Globus pallidus (tissue), 1 donor: ENCODE measurements around the gene RPL10A.
"Not testable (repeated sequence)": the region's sequence is repeated elsewhere in the genome, so short reads cannot be mapped to it uniquely, and the experiment has no call there.

Experiments
- DNase-seq: peaks from one replicate; pipeline ENCODE4 v3.0.0-alpha.2; 2015; ENCODE audit warnings: low spot score

The RPL10A gene

DNA sequence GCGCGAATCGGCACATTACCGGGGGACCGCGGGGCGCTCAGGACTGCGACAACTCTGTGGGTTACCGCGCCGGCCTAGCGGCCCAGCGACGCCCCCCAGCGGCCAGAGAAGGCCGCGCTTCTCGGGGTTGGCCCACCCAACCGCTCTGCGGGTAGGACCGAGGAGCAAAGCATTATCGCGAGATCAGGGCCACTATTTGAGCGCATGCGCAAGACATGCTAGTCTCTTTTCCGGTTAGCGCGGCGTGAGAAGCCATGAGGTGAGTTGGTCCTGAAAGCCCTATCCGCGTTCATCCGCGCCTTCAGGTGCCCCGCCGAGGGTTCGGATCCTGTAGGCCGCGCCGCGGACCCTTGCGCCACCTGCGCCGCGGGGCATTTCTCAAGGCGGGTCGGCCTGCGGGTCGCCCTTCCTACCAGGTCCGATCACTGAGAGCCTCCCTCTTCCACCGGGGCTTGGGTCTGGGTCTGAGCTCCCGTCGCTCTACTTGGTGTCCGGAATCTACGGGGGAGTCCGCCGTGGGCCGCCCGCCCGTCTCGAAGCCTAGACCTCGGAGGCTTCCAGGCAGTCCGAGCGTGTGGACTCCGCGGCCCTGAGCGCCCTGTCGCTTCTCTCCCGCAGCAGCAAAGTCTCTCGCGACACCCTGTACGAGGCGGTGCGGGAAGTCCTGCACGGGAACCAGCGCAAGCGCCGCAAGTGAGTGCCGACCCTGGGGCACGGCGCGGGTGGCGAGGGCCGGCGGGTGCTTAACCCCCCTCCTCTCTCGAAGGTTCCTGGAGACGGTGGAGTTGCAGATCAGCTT is at the start of gene RPL10A:
TSS of gene RPL10A (plus strand) at position 221 of the 799 bp plus-strand sequence. CDS start at position 255, 34 bp downstream.
- peak; percentile 96 for DNase-seq

DNA sequence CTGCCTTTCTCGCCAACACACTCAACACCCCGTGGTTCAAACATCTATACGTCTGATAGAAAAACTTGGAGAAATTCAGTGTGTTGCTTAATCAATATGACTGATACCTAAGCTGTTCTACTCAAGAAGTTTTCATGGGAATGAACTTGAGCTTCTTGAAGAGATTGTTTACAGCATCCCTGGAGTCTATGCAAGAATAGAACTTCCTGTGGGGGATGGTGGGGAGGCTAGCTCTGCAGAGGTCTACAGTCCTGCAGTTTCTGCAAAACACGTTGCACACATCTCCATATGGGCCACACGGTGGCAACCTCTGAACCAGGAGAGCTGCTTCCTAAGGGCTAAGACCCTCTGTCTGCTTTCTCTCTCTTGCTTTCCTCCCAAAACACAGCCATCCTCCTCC is 48.8 kb upstream of the RPL10A start:
- no peak for DNase-seq

DNA sequence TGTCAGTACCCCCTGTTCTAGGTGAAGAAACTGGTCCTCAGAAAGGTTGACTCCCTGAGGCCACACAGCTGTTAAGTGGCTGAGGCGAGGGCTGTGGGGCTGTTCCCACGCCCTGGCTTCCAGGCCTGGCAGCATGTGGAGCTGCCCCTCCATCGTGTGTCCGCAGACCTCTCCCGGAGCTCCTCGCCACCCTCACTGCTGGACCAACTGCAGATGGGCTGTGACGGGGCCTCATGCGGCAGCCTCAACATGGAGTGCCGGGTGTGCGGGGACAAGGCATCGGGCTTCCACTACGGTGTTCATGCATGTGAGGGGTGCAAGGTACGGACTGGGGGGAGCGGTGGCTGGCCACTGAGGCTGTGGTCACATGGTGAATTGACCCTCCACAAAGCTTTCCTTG is 48.2 kb upstream of the RPL10A start:
- no peak for DNase-seq

DNA sequence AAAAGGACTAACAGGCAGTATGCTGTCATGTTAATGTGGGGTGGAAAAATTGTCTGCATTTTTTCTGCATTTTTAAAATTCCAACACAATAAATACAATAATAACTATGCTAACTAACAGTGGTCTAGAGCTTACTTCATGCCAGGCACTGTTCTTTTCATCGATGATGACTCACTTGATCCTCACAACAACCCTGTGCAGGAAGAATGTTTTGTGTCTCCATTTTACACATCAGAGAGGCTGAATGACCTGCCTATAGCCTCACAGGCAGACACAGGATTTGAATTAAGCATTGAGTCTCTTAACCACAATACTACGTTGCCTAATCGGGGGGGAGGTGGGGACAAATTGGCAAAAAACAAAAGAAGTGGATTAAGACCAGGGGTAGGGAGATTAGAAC is 42.9 kb upstream of the RPL10A start:
- no peak for DNase-seq

DNA sequence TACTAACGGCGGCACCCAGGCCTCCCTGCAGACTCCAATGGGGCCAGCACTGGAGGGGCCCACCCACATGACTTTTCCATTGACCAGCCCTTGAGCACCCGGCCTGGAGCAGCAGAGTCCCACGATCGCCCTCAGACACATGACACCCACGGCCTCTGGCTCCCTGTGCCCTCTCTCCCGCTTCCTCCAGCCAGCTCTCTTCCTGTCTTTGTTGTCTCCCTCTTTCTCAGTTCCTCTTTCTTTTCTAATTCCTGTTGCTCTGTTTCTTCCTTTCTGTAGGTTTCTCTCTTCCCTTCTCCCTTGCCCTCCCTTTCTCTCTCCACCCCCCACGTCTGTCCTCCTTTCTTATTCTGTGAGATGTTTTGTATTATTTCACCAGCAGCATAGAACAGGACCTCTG is 42.1 kb upstream of the RPL10A start:
- DNase-seq: no peak

DNA sequence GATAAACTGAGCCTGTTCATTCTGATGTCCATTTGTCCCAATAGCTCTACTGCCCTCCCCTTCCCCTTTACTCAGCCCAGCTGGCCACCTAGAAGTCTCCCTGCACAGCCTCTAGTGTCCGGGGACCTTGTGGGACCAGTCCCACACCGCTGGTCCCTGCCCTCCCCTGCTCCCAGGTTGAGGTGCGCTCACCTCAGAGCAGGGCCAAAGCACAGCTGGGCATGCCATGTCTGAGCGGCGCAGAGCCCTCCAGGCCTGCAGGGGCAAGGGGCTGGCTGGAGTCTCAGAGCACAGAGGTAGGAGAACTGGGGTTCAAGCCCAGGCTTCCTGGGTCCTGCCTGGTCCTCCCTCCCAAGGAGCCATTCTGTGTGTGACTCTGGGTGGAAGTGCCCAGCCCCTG is 40.8 kb upstream of the RPL10A start:
- DNase-seq: no peak

DNA sequence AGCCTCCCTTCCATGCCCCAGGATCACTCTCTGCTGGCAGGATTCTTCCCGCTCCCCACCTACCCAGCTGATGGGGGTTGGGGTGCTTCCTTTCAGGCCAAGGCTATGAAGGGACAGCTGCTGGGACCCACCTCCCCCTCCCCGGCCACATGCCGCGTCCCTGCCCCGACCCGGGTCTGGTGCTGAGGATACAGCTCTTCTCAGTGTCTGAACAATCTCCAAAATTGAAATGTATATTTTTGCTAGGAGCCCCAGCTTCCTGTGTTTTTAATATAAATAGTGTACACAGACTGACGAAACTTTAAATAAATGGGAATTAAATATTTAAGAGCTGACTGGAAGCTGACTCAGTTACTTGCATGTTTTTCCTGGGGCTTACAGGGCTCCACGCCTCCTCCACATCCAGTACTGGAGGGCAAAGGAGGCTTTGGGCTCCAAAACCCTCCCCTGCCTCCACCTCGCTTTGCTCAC is 40.3 kb upstream of the RPL10A start:
- no peak for DNase-seq

DNA sequence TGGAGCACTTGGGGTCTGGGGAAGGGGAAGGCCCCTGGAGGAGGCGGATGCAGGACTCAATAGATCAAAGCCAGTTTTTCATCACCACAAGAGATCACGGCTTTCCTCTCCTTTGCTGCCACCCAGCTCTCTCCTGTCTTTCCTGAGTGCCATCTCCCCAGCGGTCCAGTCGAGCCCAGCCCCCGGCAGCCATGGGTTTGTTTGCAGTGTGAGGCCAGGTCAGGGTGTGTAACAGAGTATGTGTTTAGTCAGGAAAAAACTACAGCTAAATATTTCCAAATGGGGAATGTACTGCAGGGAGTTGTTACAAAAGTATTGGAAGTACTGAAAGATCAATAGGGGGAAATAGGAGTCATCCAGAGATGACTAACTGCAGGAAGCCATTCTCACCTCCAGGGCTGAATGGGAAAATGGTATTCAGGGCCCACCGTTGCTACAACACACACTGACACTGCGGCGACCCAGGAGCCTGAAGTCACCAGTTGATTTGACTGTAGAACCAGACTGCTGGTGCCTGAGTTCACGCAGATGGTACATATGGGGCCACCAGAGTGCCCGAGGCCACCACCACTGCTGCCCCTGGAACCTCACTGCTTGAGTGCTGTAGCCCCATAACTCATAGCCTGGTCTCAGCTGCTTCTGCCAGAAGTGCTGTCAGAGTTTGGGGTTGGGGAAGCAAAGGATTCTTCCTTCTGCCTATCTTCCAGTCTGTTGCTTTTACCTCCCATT is 39.6 kb upstream of the RPL10A start:
- no peak for DNase-seq

DNA sequence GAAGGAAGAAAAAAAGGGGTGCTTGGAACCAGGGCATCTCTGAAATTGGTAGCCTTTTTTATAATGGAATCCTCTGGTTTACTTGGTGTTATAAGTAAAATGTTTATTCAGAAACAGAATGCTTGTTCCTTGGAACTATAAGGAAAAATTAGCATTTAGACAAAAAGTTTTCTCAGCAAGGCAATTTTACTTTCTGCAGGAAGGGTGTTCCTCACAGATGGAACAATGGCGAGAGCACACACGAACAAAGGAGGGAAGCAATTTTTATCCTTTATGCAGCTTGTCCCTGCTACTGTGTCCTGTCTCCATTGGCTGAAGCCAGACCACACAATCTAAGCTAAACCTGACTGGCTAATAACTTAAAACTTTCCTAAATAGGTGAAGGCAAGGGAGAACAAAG is 38.7 kb upstream of the RPL10A start:
- no peak for DNase-seq

DNA sequence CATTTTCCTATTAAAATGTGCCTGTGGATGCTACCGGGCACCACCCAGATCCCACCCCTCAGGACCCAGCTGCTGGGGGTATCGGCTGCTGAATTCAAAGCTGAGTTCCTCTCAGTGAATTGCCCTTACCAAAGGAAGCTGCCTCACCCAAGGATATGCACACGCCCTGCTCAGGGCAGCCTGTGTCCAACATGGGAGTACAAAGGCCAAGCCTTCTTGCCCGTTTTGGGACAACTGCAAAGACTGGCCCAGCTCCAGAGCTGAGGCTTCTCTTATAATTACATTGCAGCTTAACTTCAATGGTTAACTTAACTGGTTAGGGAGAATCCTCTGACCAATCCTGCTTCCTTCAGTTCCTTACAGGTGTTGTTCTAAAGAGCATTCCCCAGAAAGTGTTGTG is 35.9 kb upstream of the RPL10A start:
- no peak for DNase-seq

DNA sequence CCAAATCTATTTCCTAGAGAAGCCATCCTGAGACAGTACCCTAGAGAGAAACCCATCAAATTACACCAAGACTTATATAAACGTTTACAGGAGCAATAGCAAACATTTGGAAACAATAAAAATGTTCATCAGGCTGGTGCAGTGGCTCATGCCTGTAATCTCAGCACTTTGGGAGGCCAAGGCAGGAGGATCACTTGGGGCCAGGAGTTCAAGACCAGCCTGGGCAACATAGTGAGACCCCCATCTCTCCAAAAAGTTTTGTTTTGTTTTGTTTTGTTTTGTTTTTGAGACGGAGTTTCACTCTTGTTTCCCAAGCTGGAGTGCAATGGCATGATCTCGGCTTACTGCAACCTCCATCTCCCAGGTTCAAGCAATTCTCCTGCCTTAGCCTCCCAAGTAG is 35.5 kb upstream of the RPL10A start:
- not testable (repeated sequence) for DNase-seq

DNA sequence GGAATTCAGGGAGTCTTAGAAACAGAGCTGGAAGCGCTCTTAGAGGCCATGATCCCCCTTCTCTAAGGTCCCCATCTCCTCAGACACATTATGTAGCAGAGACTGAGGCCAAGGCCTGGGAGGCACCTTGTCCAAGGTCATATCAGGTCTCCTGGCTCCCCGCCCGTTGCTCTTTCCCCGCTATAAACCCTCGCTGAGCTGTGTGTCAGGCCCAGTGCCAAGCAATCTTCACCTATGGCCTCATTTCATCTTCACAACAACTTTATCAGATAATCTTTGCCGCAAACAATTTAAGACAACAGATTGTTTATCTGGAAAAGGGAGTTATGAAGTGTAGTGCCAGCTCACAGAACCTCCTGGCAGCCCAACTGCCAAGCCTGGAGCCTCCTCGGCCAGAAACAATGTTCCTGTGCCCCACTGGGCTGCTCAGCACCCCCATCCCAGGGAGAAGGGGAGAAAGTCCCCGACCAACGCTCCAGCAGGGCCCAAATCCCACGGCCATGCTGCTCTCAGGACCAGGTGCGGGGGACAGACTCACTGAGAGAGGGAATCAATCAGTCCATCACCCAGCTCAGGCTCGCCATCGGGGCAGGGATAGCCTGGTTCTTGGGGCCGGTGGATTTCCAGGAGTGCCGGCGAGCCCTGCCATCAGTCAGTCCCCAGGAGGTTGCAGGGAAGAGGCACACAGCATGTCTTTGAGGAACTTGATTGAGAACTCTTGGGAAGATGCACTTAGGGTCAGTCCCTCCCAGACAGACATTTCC is 32.9 kb upstream of the RPL10A start:
- DNase-seq: no peak

DNA sequence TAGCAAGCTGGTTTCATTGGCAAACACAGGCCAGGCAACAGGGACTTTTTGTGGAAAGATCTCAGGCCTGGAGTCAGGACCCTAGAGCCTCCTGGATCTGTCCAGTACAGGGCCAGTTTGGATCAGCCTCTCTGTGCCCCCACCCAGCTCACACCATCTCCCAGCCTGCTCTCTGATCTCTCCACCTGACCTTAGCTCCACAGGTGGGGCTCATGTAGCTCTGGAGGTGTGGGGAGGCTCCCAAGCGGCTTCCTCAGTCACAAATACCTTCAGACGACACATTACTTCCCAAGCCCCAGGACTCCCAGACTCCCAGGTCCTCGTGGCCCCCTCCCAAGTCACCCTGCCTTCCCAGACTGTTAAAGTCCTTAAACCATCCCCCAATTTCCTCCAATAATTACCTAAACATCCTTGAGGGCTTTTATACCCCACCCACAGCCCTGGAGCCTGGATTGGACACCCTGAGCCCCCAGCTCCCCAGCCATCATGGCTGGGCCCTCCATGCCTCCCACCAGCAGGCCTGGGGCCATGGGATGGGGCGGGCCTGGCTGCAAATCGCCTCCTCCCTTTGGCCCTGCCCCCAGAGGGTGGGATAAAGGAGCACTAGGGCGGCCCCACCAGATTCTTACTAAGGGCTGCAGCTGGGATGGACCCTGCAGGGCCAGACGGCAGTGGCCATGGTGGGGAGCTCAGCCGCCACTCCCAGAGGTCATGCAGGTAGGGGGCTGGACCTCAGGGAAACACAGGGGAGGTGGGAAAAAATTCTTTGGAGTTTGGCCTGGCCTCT is 31.9 kb upstream of the RPL10A start:
- no peak for DNase-seq

DNA sequence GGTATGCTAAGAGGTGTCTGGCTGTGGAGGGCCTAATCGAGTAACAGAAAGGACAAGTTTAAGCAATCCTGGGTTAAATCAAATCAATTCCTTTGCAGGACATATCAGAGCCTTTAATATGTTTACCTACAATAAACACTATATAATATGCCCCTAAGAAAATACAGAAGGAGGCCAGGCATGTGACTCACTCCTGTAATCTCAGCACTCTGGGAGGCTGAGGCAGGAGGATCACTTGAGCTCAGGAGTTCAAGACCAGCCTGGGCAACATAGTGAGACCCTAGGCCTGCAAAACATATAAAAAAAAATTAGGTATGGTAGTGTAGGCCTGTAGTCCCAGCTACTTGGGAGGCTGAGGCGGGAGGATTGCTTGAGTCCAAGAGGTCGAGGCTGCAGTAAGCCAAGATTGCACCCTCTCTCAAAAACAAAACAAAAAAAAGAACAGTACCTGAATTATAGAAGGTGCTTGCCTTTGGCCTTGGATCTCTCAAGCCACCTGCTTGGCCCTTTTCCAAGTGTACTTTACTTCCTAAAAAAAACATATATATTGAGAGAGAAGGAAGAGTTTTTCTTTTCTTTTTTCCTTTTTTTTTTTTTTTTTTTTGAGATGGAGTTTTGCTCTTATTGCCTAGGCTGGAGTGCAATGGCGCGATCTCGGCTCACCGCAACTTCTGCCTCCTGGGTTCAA is 29.7 kb upstream of the RPL10A start:
- not testable (repeated sequence) for DNase-seq

DNA sequence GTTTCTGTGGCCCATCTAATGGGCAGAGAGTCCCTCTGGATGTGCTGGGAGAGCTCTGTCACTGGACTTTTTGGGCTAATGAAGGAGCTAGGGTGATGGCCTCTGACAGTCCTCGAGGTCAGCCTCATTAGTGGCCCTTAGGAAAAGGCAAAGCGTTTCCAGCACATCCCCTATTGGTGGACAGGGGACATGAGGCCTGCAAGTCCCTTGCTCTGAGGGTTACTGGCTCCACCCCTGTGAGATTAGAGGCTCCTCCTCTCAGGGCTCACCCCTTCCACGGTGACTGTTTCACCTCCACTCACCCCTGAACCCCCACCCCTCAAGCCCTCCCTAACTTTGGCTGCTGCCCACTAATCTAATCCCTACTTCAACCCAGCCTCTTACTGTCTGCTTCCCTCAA is 28.9 kb upstream of the RPL10A start:
- no peak for DNase-seq

DNA sequence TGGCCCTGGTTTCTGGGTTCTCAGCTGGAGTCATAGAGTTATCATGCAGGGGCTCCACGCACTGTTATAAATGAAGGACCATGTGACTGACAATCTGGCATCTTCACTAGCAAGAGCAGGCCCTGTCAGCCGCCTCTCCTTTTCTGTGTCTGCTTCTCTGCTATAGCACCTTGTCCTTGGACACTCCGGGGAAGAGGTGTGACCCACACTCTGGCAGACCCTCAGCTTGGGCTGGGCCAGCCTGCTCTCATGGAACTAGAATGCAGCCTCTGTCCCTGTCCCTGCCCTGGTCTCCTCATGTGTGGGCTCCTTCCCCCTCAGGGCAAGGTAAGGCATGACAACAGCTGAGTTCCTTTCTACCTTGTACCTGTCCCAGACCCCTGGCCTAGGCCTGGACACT is 27.0 kb upstream of the RPL10A start:
- no peak for DNase-seq

DNA sequence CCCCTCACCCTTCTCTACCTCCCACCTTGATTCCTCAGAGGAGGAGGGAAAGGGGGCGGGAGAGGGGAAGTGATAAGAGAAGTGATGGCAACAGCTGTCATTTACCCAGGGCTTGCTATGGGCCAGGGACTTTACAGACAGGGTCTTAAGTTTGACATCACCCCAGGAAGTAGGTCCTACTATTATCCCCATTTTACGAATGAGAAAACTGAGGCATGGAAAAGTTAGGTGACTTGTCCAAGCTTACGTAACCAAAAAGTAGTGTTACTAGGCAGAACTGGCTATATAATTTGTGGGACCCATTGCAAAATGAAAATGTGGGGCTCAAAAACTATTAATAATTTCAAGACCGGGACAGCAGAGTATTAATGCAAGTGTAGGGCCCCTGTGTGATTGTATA is 26.6 kb upstream of the RPL10A start:
- no peak for DNase-seq

DNA sequence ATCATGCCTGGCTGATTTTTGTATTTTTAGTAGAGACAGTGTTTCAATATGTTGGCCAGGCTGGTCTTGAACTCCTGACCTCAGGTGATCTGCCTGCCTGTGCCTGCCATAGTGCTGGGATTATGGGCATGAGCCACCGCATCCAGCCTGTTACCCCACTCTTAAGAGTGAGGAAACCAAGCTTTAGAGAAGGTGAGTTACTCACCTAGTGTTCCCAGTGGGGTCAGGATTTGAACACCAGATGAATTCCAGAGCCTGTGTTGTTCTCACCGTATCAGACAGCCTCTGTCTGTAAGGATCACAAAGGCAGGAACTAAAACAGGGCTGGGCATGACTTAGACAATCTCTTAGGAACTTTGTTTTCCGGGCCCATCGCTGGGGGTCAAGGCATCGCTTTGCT is 25.5 kb upstream of the RPL10A start:
- DNase-seq: no peak

DNA sequence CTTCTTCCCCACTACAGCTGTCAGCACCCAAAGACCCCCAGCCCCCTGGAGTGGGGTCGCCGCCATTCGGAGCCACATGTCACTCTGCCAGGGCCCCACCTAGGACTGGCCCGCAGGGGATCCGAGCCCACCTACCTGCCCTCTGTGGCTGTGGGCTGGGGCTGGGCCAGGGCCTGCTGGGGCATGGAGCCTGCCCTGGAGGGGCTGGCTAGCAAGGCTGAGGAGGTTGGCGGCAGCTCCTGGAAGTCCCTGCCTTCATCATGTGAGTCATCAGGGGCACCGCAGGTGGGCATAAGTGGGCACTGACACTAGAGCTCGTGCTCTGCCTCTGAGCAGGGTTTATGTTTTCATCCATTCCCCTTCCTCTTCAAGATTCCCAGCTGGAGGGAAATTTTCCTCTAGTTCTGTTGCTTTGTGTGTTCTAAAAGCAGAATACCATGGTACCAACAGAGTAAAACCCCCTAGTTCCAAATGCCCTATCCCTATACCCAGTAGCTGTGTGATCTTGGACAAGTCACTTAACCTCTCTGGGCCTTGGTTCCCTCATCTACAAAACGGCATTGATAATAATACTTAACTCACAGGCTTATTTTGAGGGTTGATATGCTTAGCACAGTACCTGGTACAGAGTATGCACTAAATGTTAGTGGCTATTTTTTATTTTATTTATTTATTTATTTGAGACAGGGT is 24.7 kb upstream of the RPL10A start:
- DNase-seq: no peak

DNA sequence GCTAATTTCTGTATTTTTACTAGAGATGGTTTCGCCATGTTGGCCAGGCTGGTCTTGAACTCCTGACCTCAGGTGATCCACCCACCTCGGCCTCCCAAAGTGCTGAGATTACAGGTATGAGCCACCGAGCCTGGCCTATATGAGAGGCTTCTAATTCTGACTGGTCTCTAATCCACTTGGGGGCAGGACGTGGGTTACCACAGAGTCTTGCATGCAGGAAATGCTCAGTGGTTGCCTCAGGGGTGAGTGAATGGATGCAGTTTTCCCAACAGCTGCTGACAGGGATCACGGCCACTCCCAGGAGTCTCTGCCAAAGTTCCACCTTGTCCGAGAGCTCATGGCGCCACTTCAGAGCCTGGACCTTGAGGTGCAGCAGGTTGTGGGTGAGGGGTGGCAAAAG is 22.5 kb upstream of the RPL10A start:
- no peak for DNase-seq

DNA sequence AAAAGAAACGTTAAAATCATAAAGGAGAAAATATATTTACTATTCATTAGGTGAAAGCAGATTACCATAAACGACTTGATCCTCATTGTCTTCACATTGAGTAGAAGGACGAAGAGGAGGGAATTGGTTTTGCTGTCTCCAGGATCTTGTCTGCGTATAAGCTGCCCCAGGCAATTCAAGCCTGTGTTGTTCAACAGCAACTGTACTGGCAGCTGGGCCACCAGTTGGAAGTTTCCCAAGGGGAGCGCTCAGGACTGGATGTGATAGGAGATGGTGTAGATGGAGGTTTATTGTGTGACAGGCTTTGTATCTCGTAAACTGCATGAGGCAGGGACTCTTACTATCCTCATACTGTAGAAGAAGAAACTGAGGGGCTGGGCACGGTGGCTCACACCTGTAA is 20.0 kb upstream of the RPL10A start:
- no peak for DNase-seq
